ENCODE results near the gene PIGT.

Gene PIGT

GRCh38 chr20:45432294-45432693, 16.4 kb downstream of the PIGT start:
- DNase-seq, result peak in 1 of 5 donors; percentile 66

- DNase-seq, result no peak
Observed at GRCh38 chr20:45433316-45433715, 17.4 kb downstream of the PIGT start.

GRCh38 chr20:45433976-45434375, 18.0 kb downstream of the PIGT start:
- DNase-seq, result no peak

DNA sequence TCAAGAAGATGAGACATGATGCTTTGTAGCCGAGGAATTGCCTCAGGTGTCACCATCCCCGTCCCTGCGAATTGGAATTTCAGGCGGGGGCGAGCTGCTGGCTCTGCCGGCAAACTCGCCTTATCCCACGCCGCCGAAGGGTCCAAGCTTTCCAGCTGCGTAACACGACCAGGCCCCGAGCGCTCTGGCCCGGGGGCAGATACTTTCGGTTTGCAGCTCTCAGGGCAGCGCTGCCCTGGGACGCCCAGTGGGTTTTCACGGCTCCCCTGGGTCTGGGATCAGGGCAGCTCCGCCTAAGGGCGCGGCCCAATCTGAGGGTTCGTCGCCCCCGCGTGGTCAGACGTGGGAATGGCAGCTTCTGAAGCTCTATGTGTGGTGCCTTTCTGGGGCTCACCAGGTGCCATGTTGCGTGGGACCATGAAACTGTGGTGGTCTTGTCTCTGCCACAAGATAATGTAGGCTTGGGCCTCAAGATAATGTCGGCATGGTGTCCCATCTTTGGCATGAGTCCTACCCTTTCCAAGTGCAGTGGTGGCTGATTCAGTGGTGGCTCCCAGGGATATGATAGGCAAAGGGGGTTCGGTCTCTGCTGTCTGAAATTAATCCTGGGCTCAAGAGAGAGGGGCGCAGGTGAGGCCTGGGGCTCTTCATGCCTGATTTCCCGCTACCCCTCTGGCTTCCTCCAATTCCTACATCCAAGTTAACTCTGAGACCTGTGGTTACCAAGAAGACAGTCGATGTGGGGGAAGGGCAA, 21.0 kb downstream of the PIGT start:
- DNase-seq, result peak; percentile 67 to 84 (median 77)

GRCh38 chr20:45440424-45440823, 24.5 kb downstream of the PIGT start:
- no peak for DNase-seq

GRCh38 chr20:45440891-45441685, 25.1 kb downstream of the PIGT start:
- DNase-seq, result no peak

- no peak for DNase-seq
Observed at GRCh38 chr20:45441746-45442145, 25.8 kb downstream of the PIGT start.

DNA sequence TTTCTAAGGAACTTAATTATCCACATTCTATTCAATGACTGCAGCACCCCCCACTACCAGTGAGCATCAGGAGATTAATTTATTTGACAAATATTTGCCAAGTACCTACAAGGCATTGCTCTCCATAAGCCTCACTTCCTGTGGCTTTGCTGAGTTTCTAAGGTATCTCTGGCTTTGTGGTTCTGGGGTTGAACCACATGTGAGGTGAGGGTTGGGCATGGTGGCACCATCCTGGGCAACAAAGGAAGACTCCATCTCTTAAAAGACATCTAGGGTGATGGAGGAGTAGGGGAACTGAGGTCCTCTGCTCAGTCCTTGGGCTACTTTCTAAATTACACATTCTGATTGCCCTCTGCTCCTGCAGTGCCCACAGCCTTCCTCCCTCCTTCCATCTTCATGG, 28.1 kb downstream of the PIGT start:
- peak in 1 of 5 donors; percentile 66 for DNase-seq

- peak in 1 of 5 donors; percentile 26 for DNase-seq
Observed at GRCh38 chr20:45445805-45446562, 30.0 kb downstream of the PIGT start.

- DNase-seq, result no peak
Observed at GRCh38 chr20:45448270-45448669, 32.3 kb downstream of the PIGT start.

- DNase-seq, result no peak
Observed at GRCh38 chr20:45449528-45449927, 33.6 kb downstream of the PIGT start.

DNA sequence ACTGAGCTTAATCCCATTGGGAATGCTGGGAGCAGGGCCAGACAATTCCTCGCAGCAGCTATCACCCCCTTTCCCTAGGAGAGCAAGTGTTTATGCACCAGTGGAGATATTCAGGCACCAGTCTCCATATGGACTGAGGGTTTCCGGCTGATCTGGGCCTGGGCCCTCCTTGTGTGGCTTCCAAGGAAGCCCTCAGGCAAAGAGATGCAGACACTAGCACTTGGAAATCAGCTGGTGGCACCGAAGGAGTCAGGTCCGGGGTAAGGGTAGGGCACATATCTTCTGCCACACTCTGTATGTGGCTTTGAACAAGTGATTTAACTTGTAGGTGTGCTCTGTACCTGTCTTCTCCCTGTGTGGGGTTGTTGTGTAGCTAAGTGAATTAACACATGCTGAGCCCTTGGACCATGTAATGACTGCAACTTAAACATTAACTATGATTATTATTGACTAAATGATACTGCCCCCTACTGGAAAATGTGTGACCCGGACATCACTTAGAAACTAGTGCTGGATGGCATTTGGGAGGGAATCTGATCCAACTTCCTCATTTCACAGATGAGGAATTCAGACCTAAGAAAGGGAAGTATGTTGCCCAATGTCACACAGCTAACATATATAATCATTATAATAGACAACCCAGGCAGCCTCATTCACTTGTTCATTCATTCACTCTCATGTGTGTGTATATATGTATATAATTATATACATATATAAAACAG, 34.3 kb downstream of the PIGT start:
- peak in 2 of 5 donors; percentile 14 to 43 for DNase-seq

GRCh38 chr20:45452238-45452637, 36.3 kb downstream of the PIGT start:
- no peak for DNase-seq

DNA sequence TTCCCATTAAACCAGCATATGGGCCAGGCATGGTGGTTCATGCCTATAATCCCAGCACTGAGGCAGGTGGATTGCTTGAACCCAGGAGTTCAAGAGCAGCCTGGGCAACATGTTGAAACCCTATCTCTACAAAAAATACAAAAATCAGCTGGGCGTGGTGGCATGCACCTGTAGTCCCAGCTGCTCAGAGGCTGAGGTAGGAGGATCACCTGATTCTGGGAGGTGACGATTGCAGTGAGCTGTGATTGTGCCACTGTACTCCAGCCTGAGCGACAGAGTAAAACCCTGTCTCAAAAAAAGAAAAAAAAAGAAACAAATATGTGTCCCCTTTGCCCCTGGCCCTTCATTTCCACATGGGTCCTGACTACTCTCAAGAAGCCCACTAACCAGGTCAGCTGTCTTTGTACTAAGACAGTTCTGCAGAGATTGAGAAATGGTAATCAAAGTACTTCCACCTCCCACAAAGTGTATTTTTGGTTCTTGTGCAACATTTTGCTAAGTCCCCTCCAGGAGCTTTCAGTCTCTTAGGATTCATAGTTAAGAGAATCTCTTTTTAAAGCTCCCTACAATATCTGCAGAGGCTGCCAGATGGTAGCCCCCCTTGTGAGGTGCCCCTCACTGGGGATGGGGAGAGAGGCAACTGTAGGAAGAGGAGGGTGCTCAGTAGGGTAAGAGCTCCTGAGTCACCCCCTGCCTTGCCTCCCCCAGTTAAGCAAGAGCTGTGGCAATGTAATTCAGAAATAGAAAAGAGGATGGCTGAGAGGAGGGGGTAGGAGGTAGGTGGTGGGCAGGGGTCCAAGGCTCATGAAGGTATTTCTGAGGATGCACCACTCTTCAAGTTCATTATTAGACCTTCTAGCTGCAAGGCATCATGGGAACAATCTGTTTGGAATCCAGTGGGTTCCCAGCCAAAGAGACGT, 37.1 kb downstream of the PIGT start:
- no peak for DNase-seq

DNA sequence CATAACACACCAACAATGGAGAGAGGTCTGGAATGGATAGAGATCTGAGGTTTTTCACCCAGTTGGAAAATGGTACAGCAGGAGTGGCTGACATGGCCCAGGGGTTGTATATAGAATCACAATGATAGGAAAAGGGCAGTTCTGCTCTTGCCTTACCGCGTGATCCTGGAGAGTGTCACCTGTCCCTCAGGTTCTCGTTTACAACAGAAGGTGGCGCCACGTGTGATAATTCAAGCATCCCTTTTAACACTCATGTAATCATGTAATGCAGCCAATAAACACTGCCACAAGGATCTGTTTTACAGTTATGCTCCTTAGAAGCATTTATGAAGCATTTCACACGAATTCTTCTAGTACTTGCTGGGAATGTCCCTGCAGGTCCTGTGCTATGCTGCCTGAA, 40.7 kb downstream of the PIGT start:
- peak in 1 of 5 donors; percentile 38 for DNase-seq

DNA sequence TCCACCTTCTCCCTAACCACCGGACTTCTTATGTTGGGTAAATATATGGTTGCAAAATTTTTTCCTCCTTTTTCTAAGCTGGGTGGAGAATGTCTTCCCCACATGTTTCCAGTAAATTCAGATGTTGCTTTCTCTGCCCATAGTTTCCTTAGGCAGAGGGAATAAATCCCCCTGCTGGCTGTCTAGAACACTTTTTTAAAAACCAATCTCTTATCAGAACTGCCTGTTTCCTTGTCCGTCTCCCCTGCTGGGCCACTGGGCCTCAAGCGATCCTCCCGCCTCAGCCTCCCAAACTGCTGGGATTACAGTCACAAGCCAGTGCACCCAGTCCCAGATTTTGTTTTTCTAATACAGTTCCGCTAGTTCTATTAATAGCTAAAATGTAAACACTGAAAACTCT, 43.7 kb downstream of the PIGT start:
- no peak for DNase-seq

- no peak for DNase-seq
Observed at GRCh38 chr20:45461225-45461624, 45.3 kb downstream of the PIGT start.

DNA sequence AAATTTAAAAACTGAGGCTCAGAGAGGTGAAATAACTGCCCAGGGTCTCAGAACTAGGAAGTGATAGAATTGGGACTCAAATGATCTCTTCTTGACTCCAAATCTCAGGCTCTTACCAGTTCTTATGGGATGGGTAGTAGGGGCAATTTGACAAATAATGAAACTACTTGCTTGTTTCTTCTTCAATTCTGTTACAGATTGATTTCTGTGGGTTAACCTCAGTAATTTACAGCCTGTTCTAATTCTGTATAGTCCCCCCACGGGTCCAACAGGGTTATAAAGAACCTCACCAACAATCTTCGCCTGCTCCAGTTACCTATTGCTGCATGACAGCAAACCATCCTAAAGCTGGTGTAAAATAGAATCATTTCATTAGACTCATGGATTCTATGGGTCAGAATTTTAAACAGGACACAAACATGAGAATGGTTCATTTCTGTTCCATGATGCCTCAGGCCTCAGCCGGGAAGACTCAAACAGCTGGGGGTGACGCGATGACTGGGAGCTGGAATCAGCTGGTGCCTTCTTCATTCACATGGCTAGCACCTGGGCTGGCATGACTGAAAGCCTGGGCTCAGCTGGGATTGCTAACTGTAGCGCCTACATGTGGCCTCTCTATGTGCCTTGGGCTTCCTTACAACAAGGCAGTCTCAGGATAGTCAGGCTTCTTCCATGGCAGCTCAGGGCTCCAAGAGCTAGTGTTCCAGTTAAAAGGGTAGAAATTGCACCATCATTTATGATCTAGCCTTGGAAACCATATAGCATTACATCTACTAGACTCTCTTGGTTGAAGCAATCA, 47.0 kb downstream of the PIGT start:
- DNase-seq, result no peak

DNA sequence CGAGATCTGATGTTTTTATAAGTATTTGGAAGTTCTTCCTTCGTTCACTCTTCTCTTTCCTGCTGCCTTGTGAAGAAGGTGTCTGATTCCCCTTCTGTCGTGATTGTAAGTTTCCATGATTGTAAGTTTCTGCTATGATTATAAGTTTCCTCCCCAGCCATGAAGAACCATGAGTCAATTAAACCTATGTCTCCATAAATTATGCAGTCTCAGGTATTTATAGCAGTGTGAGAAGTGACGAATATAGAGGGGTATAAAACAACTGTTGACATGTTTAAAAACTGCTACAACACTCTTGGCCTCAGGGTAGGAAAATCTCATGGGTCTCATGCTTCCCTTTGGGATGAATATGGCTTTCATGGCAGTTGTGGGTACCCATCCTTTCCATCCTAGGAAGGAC, 47.8 kb downstream of the PIGT start:
- no peak for DNase-seq

GRCh38 chr20:45465491-45466266, 49.7 kb downstream of the PIGT start:
- no peak for DNase-seq

Measured in T-helper 1 cell (primary cell).